ENCODE measurements around the gene ACSF3. TPM values are rescaled to one million over a fixed set of nuclear protein-coding genes. Genes with fewer than 3 reads are reported as not detected.

The ACSF3 gene
- total RNA-seq, 3 donors from 2014 or later (not counting 1 experiment from before 2014, with no cell fraction given), result 45.0 to 71.4 (median 51.6) TPM

- Mint-ChIP-seq H3K9me3 (no peaks in the 10 kb centered on the region), H3K4me3 (peak overlapping the region; percentile 93), H3K36me3 (no peaks in the 10 kb centered on the region), H3K27ac (peak overlapping the region; percentile 69 to 71), H3K27me3 (ENCODE audit: low read depth in 2 of 2) (peaks cover 15 to 27% of the 10 kb centered on the region in 2 donors), H3K4me1 (peaks cover 55 to 57% of the 10 kb centered on the region in 2 donors)
- WGBS (ENCODE audit: insufficient coverage), result 80% methylated on average over 8 of the region's 8 CpGs
- Histone ChIP-seq H3K36me3 (ENCODE audit: control insufficient read depth, insufficient read depth, low read length) (no peaks in the 10 kb centered on the region), H3K4me3 (ENCODE audit: low read length) (no peak overlapping the region), H3K4me1 (ENCODE audit: control insufficient read depth, insufficient read depth, low read length) (peaks cover 66% of the 10 kb centered on the region), H3K9me3 (ENCODE audit: control insufficient read depth, insufficient read depth, low read length) (no peaks in the 10 kb centered on the region), H3K27ac (ENCODE audit: low read length) (no peak overlapping the region), H3K27me3 (ENCODE audit: control insufficient read depth, insufficient read depth, low read length) (no peaks in the 10 kb centered on the region)
- no peak for TF ChIP-seq CTCF (IDR thresholded peaks at IDR 0.05)
- intact Hi-C loops (cut with micrococcal nuclease), result loop anchor here (10.0 kb wide), 1 partner anchor 120 kb away; the partner anchor contains the start of gene ZNF778
- no peak for DNase-seq
- ATAC-seq, result no peak
Measured at GRCh38 chr16:89094880-89095258, 1.2 kb downstream of the ACSF3 start.

- Mint-ChIP-seq H3K36me3 (no peaks in the 10 kb centered on the region), H3K27ac (peak overlapping the region; percentile 69 to 71), H3K4me1 (peaks cover 60 to 63% of the 10 kb centered on the region in 2 donors), H3K4me3 (peak overlapping the region; percentile 93), H3K9me3 (no peaks in the 10 kb centered on the region), H3K27me3 (ENCODE audit: low read depth in 2 of 2) (peaks cover 15 to 21% of the 10 kb centered on the region in 2 donors)
- Histone ChIP-seq H3K4me1 (ENCODE audit: control insufficient read depth, insufficient read depth, low read length) (peaks cover 72% of the 10 kb centered on the region), H3K27me3 (ENCODE audit: control insufficient read depth, insufficient read depth, low read length) (no peaks in the 10 kb centered on the region), H3K4me3 (ENCODE audit: low read length) (no peak overlapping the region), H3K9me3 (ENCODE audit: control insufficient read depth, insufficient read depth, low read length) (no peaks in the 10 kb centered on the region), H3K27ac (ENCODE audit: low read length) (no peak overlapping the region), H3K36me3 (ENCODE audit: control insufficient read depth, insufficient read depth, low read length) (no peaks in the 10 kb centered on the region)
- ATAC-seq, result no peak
- 69% methylated on average over 16 of the region's 21 CpGs for WGBS (ENCODE audit: insufficient coverage)
- intact Hi-C loops (cut with micrococcal nuclease), result loop anchor here (10.0 kb wide), 1 partner anchor 119 kb away; the partner anchor contains the start of gene ZNF778
- no peak for TF ChIP-seq CTCF (IDR thresholded peaks at IDR 0.05)
- no peak for DNase-seq
Measured at GRCh38 chr16:89095491-89095951, 1.9 kb downstream of the ACSF3 start.

- no peak overlapping the region for H3K4me3 ChIP-seq (ENCODE audit: low read length)
Measured at GRCh38 chr16:89096042-89096717, 2.5 kb downstream of the ACSF3 start.

More at GRCh38 chr16:89096042-89096717, 2.5 kb downstream of the ACSF3 start:
- intact Hi-C loops (cut with micrococcal nuclease), result loop anchor here (10.0 kb wide), 1 partner anchor 119 kb away; the partner anchor contains the start of gene ZNF778
- H3K27me3 Mint-ChIP-seq (ENCODE audit: low read depth in 2 of 2), result peaks cover 9 to 14% of the 10 kb centered on the region in 2 donors
- H3K4me1 ChIP-seq (ENCODE audit: control insufficient read depth, insufficient read depth, low read length), result peaks cover 73% of the 10 kb centered on the region
- H3K27ac Mint-ChIP-seq, result peak overlapping the region; percentile 69 to 71
- no peak for TF ChIP-seq CTCF (IDR thresholded peaks at IDR 0.05)
- ATAC-seq (no peak), DNase-seq (no peak)
- peak overlapping the region; percentile 47 for H3K4me3 Mint-ChIP-seq
- H3K27me3 ChIP-seq (ENCODE audit: control insufficient read depth, insufficient read depth, low read length), result no peaks in the 10 kb centered on the region
- H3K4me1 Mint-ChIP-seq, result peaks cover 65 to 70% of the 10 kb centered on the region in 2 donors
- H3K9me3 ChIP-seq (ENCODE audit: control insufficient read depth, insufficient read depth, low read length), result no peaks in the 10 kb centered on the region
- H3K27ac ChIP-seq (ENCODE audit: low read length), result peak overlapping the region; percentile 75
- H3K36me3 ChIP-seq (ENCODE audit: control insufficient read depth, insufficient read depth, low read length), result peaks cover 4% of the 10 kb centered on the region
- no peaks in the 10 kb centered on the region for H3K36me3 Mint-ChIP-seq
- 88% methylated on average over 20 of the region's 20 CpGs for WGBS (ENCODE audit: insufficient coverage)
- H3K9me3 Mint-ChIP-seq, result no peaks in the 10 kb centered on the region

Data from natural killer cell (primary cell).